GM20000 (cell line): ENCODE data around the gene EDN2.

Source experiments
- DNase-seq: peaks from one replicate; pipeline ENCODE4 v3.0.0; 2012; ENCODE audit warnings: low spot score
- TF ChIP-seq, protein P1 (sequence below): IDR thresholded peaks from 2 replicates; pipeline ENCODE4 v1.5.1; 2012; ENCODE audit warnings: mild to moderate bottlenecking, control low read depth; ENCODE audit errors: extremely low read depth, missing control alignments

The EDN2 gene

DNA sequence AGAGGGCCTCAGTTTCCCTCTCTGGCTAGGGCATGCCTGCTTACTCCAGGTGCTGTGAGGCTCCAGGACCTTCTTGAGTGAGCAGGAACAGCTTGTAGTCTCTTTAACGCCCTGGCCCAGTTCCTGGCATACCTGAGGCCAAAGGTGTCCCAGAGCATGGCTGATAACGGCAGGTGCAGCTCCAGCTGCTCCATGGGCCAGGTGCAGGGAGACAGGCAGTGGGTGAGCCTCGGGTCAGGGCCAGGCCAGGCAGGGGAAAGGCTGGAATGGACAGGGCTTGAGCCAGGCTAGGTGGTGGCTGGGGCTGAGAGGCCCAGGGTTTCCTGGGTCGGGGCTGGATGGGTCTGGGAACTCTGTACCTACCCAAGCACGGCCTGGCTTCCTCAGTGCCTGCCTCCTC is 18.3 kb downstream of the EDN2 start:
- no peak for DNase-seq
- TF ChIP-seq, protein P1, sequence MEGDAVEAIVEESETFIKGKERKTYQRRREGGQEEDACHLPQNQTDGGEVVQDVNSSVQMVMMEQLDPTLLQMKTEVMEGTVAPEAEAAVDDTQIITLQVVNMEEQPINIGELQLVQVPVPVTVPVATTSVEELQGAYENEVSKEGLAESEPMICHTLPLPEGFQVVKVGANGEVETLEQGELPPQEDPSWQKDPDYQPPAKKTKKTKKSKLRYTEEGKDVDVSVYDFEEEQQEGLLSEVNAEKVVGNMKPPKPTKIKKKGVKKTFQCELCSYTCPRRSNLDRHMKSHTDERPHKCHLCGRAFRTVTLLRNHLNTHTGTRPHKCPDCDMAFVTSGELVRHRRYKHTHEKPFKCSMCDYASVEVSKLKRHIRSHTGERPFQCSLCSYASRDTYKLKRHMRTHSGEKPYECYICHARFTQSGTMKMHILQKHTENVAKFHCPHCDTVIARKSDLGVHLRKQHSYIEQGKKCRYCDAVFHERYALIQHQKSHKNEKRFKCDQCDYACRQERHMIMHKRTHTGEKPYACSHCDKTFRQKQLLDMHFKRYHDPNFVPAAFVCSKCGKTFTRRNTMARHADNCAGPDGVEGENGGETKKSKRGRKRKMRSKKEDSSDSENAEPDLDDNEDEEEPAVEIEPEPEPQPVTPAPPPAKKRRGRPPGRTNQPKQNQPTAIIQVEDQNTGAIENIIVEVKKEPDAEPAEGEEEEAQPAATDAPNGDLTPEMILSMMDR = no peak

DNA sequence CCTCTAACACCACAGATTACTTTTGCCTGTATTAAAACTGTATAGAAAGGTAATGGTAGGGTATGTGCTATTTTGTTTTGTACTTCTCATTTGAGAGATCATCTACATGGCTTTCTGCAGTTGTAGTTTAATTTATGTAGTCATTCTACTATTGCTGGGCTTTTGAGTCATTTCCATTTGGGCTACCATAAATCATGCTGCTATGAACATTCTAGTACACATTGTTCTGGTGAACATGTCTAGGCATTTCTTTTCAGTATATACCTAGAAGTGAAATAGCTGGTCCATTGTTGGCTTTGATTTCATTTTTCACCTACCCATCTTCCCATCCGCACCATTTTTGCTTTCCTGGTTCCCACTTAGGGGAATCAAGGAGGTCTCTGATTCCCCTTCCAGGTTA is 18.7 kb downstream of the EDN2 start:
- TF ChIP-seq, protein P1 = no peak
- no peak for DNase-seq

DNA sequence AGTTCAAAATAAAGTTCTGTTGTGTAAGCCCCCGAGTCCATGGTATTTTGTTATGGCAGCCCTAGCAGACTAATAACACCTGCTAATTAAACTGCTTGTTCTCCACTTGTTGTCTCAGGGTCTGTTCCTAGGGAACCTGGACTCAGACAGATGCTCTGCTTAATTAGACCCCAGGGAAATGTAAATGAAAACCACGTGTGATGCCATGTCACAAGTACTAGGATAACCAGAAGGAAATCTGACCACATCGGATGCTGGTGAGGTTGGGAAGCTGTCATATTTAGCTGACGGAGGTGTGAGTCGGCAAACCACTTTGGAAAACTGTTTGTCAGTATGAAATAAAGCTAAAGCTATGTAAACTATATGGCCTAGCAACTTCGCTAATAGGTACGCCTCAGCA is 19.6 kb downstream of the EDN2 start:
- DNase-seq = no peak
- TF ChIP-seq, protein P1 = no peak

DNA sequence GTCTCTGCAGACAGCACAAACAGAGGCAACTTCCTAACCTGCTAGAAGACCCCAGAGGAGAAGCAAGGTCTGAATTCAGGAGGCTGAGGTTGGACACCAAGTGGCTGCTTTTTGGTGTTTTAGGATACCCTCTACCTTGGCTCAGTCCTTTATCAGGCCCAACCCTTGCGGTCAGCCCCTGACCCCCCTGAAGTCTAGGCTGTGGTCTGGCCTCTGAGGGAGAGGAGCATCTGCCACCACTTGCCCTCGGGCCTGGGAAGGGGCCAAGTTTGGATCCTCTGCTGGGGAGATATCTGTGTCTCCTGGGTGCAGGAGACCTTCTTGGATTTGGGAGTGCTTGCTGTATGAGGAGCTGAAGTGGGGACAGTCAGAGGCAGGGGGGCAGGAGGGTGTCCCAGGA is 21.0 kb downstream of the EDN2 start:
- DNase-seq = no peak
- TF ChIP-seq, protein P1 = no peak

DNA sequence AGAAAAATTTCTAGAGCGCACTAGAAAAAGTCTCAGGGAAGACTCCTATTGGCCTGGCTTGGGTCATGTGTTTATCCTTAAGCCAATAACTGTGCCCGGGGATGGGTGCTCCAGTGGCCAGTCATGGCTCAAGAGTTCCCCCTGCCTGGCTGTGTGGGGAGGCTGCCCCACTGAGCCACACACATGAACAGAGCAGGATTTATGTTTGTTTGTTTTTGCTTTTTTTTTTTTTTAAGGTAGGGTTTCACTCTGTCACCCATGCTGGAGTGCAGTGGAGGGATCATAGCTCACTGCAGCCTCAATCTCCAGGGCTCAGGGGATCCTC is 21.8 kb downstream of the EDN2 start:
- TF ChIP-seq, protein P1 = no peak
- DNase-seq = no peak

DNA sequence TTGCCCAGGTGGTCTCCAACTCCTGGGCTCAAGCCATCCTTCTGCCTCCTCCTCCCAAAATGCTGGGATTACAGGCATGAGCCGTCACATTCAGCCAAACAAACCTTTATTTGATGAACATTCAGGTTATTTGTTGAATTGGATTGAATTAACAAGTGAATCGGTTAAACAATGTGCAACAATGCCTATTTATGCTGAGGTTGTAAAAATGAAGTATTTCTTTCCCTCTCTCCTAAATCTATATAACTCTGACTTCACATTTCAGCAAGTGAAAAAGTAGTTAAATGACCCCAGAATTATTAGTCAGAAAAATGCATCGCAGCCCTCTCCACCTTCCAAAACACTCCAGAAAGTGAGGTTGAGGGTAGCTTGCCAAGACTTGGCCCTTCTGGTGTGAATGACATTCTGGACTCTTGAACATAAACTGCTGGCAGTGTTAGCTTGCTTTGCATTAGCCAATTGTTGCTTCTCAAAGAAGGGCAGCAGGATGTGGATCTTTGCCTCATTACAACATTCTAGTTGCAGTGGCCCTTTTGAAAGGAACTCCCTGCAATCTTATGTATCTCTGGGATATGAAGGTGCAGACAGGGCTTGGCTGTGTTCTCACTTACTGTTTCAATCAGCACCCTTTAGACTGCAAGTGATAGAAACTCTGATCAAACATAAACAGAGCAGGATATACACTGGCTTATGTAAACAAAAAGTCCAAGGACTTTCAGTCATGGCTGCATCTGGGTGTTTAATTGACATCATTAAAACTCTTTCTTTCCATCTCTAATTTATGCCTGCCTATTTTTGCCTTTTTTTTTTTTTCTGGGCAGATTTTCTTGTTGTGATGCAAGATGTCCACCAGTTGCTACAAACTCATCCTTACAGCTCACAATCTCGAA is 22.4 kb downstream of the EDN2 start:
- DNase-seq = no peak

DNA sequence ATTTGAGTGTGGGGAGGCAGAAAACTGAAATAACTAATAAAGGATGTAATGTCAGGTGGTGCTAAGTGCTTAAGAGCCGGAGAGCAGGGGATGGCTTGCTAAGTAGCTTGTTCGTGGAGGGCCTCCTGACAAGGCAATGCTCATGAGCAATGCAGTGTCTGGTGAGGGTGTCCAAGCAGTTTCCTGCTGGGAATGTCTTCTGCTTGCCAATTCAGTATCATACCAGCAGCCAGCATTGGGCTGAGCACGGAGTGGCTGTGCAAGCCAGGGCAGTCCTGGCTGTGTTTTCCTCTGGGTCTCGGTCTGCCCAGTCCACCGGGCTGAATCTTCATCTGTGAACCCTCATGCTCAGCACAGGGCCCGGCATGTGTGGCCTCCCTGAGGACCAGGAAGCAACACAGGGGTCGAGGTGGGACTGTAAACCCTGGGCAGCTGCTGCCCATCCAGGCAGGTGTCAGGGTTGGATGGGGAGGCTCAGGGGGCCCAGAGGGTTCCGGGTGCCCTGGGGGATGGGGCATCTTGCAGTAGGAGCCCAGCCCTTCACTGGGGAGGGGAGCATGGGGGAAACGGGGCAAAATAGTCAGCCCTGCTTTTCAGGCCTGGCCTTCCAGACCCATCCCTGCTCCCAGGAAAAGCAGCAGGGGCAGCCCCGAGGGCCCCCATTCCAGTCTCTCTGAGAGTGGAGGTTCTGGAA is 27.5 kb downstream of the EDN2 start:
- TF ChIP-seq, protein P1 = no peak
- DNase-seq = no peak

More for the DNA sequence above, 22.4 kb downstream of the EDN2 start:
- TF ChIP-seq, protein P1 = no peak
